ENCODE results near the gene AP1G1. TPM values are rescaled to one million over a fixed set of nuclear protein-coding genes. Genes with fewer than 3 reads are reported as not detected.

Gene AP1G1
- total RNA-seq, 2 experiments from 2014 or later = 57.9 to 89.7 TPM

DNA sequence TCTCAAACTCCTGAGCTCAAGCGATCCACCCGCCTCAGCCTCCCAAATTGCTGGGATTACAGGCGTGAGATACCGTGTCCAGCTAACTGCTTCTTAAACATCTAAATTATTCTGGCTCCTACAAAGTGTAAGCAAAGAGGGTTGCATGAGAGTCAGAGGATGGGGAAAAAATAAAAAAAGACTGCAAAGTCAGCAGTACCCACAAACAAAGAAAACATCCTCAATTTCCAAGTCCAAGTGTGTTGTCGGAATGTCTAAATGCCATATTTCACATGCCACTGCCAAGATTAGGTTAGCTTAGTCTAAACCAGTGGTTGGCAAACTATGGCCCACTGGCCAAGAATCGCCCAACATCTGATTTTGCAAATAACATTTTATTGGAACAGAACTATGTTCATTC is 71.1 kb downstream of the AP1G1 start:
- no peaks in the 10 kb centered on the region for H3K9me3 ChIP-seq (ENCODE audit: low read length)
- ChIA-PET CTCF (ENCODE audit: unreplicated experiment) (no interaction called here), POLR2A (no interaction called here)
- H3K27ac ChIP-seq (ENCODE audit: low read depth, low read length, poor library complexity, severe bottlenecking) = no peak overlapping the region
- H2AFZ ChIP-seq (ENCODE audit: low read length) = no peak overlapping the region
- no TSS peak for BruUV-seq (replicated peaks)
- H3K79me2 ChIP-seq (ENCODE audit: insufficient read depth, low read depth, low read length) = no peaks in the 10 kb centered on the region
- H3K4me3 ChIP-seq (ENCODE audit: low read depth, low read length, poor library complexity, severe bottlenecking) = no peak overlapping the region
- intact Hi-C loops (cut with micrococcal nuclease; ENCODE audit: unreplicated experiment) = no loop called here
- no peaks in the 10 kb centered on the region for H3K9me2 ChIP-seq (ENCODE audit: insufficient read depth, low read length)
- no peak for TF ChIP-seq EZH2phosphoT487 (IDR thresholded peaks at IDR 0.05; ENCODE audit: borderline replicate concordance, low read depth, low read length)
- TF ChIP-seq, protein P1, sequence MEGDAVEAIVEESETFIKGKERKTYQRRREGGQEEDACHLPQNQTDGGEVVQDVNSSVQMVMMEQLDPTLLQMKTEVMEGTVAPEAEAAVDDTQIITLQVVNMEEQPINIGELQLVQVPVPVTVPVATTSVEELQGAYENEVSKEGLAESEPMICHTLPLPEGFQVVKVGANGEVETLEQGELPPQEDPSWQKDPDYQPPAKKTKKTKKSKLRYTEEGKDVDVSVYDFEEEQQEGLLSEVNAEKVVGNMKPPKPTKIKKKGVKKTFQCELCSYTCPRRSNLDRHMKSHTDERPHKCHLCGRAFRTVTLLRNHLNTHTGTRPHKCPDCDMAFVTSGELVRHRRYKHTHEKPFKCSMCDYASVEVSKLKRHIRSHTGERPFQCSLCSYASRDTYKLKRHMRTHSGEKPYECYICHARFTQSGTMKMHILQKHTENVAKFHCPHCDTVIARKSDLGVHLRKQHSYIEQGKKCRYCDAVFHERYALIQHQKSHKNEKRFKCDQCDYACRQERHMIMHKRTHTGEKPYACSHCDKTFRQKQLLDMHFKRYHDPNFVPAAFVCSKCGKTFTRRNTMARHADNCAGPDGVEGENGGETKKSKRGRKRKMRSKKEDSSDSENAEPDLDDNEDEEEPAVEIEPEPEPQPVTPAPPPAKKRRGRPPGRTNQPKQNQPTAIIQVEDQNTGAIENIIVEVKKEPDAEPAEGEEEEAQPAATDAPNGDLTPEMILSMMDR (conservative IDR thresholded peaks at IDR 0.05; ENCODE audit: low read length) = no peak
- peaks cover 78% of the 10 kb centered on the region for H3K36me3 ChIP-seq (ENCODE audit: insufficient read depth, low read length)
- DNase-seq (ENCODE audit: low spot score) = no peak
- H3K4me2 ChIP-seq (ENCODE audit: low read length) = no peak overlapping the region
- H3K4me1 ChIP-seq (ENCODE audit: insufficient read depth, low read length, poor library complexity, severe bottlenecking) = no peaks in the 10 kb centered on the region
- no peaks in the 10 kb centered on the region for H4K20me1 ChIP-seq (ENCODE audit: insufficient read depth, low read length)

DNA sequence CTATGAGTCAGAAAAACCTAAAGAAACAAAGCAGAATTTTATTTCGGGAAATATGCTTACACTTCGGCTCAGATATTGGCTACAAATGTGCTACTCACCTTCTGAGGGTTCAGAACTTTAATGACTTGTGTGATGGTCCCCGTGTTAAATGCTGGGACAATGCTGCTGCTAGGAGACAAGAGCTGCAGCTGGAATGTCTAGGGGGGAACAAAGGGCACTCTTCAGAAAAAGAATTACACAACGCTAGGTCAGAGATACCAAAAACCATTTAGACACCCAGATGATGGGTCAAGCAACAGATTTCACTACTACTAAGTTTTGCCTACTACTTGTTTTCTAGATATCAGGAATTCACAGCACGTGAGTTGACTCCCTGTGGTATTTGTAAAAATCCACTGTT is 74.1 kb downstream of the AP1G1 start:
- H3K9me2 ChIP-seq (ENCODE audit: insufficient read depth, low read length) = no peaks in the 10 kb centered on the region
- no peaks in the 10 kb centered on the region for H3K79me2 ChIP-seq (ENCODE audit: insufficient read depth, low read depth, low read length)
- no peak overlapping the region for H2AFZ ChIP-seq (ENCODE audit: low read length)
- DNase-seq (ENCODE audit: low spot score) = no peak
- TF ChIP-seq, protein P1 (conservative IDR thresholded peaks at IDR 0.05; ENCODE audit: low read length) = no peak
- TF ChIP-seq EZH2phosphoT487 (IDR thresholded peaks at IDR 0.05; ENCODE audit: borderline replicate concordance, low read depth, low read length) = no peak
- H3K4me3 ChIP-seq (ENCODE audit: low read depth, low read length, poor library complexity, severe bottlenecking) = no peak overlapping the region
- H3K4me2 ChIP-seq (ENCODE audit: low read length) = no peak overlapping the region
- H3K36me3 ChIP-seq (ENCODE audit: insufficient read depth, low read length) = peaks cover 82% of the 10 kb centered on the region
- ChIA-PET POLR2A (interaction anchor here (0.9 kb wide), 2 partner anchors 9 to 11 kb away, joined by 3 read pairs; no protein-coding TSS in a partner anchor), CTCF (ENCODE audit: unreplicated experiment) (no interaction called here)
- no peaks in the 10 kb centered on the region for H4K20me1 ChIP-seq (ENCODE audit: insufficient read depth, low read length)
- BruUV-seq (replicated peaks) = no TSS peak
- H3K4me1 ChIP-seq (ENCODE audit: insufficient read depth, low read length, poor library complexity, severe bottlenecking) = no peaks in the 10 kb centered on the region
- H3K9me3 ChIP-seq (ENCODE audit: low read length) = no peaks in the 10 kb centered on the region
- intact Hi-C loops (cut with micrococcal nuclease; ENCODE audit: unreplicated experiment) = no loop called here
- no peak overlapping the region for H3K27ac ChIP-seq (ENCODE audit: low read depth, low read length, poor library complexity, severe bottlenecking)

DNA sequence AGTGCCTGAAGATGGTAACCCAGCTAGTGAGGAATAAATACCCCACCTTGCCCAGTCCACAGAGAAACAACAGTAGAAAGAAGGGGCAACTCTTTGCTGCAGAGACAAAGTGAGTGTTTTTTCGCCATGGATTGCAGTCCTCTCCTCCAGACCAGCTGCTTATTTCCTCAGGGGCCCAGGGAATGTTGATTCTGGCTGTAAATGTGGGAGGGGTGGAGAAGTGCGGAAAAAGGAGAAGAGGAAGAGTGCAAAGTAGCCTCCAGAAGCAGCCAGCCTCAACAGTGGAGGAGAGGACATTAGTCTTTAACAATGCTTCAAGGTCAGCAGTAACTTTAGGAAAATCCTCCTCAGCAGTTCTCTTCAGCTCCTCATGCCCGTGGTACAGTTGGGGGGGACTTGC is 76.0 kb downstream of the AP1G1 start:
- TF ChIP-seq EZH2phosphoT487 (IDR thresholded peaks at IDR 0.05; ENCODE audit: borderline replicate concordance, low read depth, low read length) = no peak
- TF ChIP-seq, protein P1 (conservative IDR thresholded peaks at IDR 0.05; ENCODE audit: low read length) = no peak
- intact Hi-C loops (cut with micrococcal nuclease; ENCODE audit: unreplicated experiment) = no loop called here
- BruUV-seq (replicated peaks) = no TSS peak
- no peak overlapping the region for H3K4me2 ChIP-seq (ENCODE audit: low read length)
- peaks cover 13% of the 10 kb centered on the region for H3K4me1 ChIP-seq (ENCODE audit: insufficient read depth, low read length, poor library complexity, severe bottlenecking)
- no peaks in the 10 kb centered on the region for H3K79me2 ChIP-seq (ENCODE audit: insufficient read depth, low read depth, low read length)
- peaks cover 64% of the 10 kb centered on the region for H3K36me3 ChIP-seq (ENCODE audit: insufficient read depth, low read length)
- no peaks in the 10 kb centered on the region for H3K9me2 ChIP-seq (ENCODE audit: insufficient read depth, low read length)
- H4K20me1 ChIP-seq (ENCODE audit: insufficient read depth, low read length) = no peaks in the 10 kb centered on the region
- no peak overlapping the region for H3K4me3 ChIP-seq (ENCODE audit: low read depth, low read length, poor library complexity, severe bottlenecking)
- no peaks in the 10 kb centered on the region for H3K9me3 ChIP-seq (ENCODE audit: low read length)
- no peak for DNase-seq (ENCODE audit: low spot score)
- H2AFZ ChIP-seq (ENCODE audit: low read length) = no peak overlapping the region
- no peak overlapping the region for H3K27ac ChIP-seq (ENCODE audit: low read depth, low read length, poor library complexity, severe bottlenecking)
- POLR2A ChIA-PET = interaction anchor here (0.6 kb wide), 2 partner anchors 141 to 919 kb away, joined by 3 to 4 read pairs; no protein-coding TSS in a partner anchor
- CTCF ChIA-PET (ENCODE audit: unreplicated experiment) = no interaction called here

Data from OCI-LY7 (cell line).